ENCODE results near the gene ZFP91. TPM values are rescaled to one million over a fixed set of nuclear protein-coding genes. Genes with fewer than 3 reads are reported as not detected.

Gene ZFP91
- total and polyA plus RNA-seq, 2 of the 13 experiments (the other 11 are each of a cell fraction or from before 2014, with no cell fraction given): 13.5 to 38.6 TPM

DNA sequence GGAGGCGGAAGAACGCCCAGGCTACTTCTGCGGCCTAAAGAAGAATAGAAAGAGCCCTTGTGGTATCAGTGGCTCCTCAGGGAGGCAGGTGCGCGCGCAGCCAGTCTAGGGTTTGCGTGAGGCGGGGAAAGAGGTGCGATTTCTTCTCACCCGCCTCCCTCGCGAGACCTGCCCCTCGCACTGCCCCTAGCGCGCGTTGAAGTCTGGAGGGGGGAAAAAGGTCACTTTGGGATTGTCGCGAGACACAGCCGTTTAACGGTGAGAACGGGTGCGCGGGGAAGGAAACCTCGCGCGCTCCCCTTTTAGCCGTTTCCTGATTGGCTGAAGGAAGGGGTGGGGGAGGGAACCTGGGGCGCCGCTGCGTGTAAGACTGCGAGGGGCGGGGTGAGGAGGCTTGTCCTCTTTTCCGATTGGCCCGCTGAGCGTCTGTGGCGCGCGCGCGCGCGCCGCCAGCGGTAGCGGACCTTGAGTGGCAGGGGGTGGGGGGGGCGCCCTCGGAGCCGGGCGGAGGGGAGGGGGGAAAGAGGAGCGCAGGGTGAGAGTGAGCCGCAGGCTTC is at the start of gene ZFP91 (continued):
- TF ChIP-seq, protein P1, sequence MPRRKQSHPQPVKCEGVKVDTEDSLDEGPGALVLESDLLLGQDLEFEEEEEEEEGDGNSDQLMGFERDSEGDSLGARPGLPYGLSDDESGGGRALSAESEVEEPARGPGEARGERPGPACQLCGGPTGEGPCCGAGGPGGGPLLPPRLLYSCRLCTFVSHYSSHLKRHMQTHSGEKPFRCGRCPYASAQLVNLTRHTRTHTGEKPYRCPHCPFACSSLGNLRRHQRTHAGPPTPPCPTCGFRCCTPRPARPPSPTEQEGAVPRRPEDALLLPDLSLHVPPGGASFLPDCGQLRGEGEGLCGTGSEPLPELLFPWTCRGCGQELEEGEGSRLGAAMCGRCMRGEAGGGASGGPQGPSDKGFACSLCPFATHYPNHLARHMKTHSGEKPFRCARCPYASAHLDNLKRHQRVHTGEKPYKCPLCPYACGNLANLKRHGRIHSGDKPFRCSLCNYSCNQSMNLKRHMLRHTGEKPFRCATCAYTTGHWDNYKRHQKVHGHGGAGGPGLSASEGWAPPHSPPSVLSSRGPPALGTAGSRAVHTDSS (CRISPR knock-in tag; conservative IDR thresholded peaks at IDR 0.05): no peak
- TF ChIP-seq, protein P2, sequence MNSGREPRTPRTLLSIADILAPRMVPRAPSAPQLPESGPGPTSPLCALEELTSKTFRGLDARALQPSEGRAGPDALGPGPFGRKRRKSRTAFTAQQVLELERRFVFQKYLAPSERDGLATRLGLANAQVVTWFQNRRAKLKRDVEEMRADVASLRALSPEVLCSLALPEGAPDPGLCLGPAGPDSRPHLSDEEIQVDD (CRISPR knock-in tag; IDR thresholded peaks at IDR 0.05; ENCODE audit: borderline replicate concordance): peak; percentile 50; the same call in 1 of the 2 replicates
- TF ChIP-seq, protein P3, sequence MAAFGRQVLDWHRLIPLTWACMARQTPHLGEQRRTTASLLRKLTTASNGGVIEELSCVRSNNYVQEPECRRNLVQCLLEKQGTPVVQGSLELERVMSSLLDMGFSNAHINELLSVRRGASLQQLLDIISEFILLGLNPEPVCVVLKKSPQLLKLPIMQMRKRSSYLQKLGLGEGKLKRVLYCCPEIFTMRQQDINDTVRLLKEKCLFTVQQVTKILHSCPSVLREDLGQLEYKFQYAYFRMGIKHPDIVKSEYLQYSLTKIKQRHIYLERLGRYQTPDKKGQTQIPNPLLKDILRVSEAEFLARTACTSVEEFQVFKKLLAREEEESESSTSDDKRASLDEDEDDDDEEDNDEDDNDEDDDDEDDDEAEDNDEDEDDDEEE (CRISPR knock-in tag; IDR thresholded peaks at IDR 0.05): no peak
- TF ChIP-seq, protein P4, sequence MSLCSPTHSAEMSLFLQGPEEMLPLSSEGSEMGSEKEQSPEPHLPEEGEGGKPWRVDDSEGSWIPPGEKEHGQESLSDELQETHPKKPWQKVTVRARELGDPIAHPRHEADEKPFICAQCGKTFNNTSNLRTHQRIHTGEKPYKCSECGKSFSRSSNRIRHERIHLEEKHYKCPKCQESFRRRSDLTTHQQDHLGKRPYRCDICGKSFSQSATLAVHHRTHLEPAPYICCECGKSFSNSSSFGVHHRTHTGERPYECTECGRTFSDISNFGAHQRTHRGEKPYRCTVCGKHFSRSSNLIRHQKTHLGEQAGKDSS (CRISPR knock-in tag; IDR thresholded peaks at IDR 0.05; ENCODE audit: borderline replicate concordance, low read depth): no peak
- TF ChIP-seq ZNF724P (CRISPR knock-in tag; IDR thresholded peaks at IDR 0.05; ENCODE audit: borderline replicate concordance) (no peak), RARA (CRISPR knock-in tag; IDR thresholded peaks at IDR 0.05) (0 out of 2 replicates have a peak, but pooled peaks have one; percentile 16), POLR2AphosphoS5 (IDR thresholded peaks at IDR 0.05; ENCODE audit: low read depth, low read length) (no peak; the same call in 1 of the 2 replicates), ZNF160 (CRISPR knock-in tag; IDR thresholded peaks at IDR 0.05) (no peak), HNRNPL (IDR thresholded peaks at IDR 0.05; ENCODE audit: low read depth, low read length) (0 out of 2 replicates have a peak, but pooled peaks have one; percentile 15), TSC22D2 (CRISPR knock-in tag; IDR thresholded peaks at IDR 0.05; ENCODE audit: borderline replicate concordance) (no peak), DR1 (CRISPR knock-in tag; IDR thresholded peaks at IDR 0.05) (peak; percentile 58; the same call in 1 of the 2 replicates), ZNF781 (CRISPR knock-in tag; IDR thresholded peaks at IDR 0.05; ENCODE audit: borderline replicate concordance, not compliant biosample characterization) (no peak), ZSCAN30 (CRISPR knock-in tag; IDR thresholded peaks at IDR 0.05) (no peak; the same call in 1 of the 2 replicates), HES4 (CRISPR knock-in tag; IDR thresholded peaks at IDR 0.05; ENCODE audit: borderline replicate concordance) (0 out of 2 replicates have a peak, but pooled peaks have one; percentile 21), NR2F2 (IDR thresholded peaks at IDR 0.05; ENCODE audit: borderline replicate concordance, low read depth) (peak; percentile 32; the same call in 1 of the 2 replicates), SOX13 (IDR thresholded peaks at IDR 0.05) (no peak), SOX13 (CRISPR knock-in tag; conservative IDR thresholded peaks at IDR 0.05 in 1 of 2, IDR thresholded peaks at IDR 0.05 in 1 of 2) (no peak), JUN (CRISPR knock-in tag; IDR thresholded peaks at IDR 0.05) (no peak)
- TF ChIP-seq, protein P5, sequence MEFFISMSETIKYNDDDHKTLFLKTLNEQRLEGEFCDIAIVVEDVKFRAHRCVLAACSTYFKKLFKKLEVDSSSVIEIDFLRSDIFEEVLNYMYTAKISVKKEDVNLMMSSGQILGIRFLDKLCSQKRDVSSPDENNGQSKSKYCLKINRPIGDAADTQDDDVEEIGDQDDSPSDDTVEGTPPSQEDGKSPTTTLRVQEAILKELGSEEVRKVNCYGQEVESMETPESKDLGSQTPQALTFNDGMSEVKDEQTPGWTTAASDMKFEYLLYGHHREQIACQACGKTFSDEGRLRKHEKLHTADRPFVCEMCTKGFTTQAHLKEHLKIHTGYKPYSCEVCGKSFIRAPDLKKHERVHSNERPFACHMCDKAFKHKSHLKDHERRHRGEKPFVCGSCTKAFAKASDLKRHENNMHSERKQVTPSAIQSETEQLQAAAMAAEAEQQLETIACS (CRISPR knock-in tag; IDR thresholded peaks at IDR 0.05): peak; percentile 73
- TF ChIP-seq, protein P6, sequence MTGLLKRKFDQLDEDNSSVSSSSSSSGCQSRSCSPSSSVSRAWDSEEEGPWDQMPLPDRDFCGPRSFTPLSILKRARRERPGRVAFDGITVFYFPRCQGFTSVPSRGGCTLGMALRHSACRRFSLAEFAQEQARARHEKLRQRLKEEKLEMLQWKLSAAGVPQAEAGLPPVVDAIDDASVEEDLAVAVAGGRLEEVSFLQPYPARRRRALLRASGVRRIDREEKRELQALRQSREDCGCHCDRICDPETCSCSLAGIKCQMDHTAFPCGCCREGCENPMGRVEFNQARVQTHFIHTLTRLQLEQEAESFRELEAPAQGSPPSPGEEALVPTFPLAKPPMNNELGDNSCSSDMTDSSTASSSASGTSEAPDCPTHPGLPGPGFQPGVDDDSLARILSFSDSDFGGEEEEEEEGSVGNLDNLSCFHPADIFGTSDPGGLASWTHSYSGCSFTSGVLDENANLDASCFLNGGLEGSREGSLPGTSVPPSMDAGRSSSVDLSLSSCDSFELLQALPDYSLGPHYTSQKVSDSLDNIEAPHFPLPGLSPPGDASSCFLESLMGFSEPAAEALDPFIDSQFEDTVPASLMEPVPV (CRISPR knock-in tag; IDR thresholded peaks at IDR 0.05): 0 out of 2 replicates have a peak, but pooled peaks have one; percentile 39
